ENCODE measurements around the gene CDON.
A peak's percentile ranks its signal among the peaks of the same experiment; 100 is the strongest.
"Not testable (repeated sequence)": the region's sequence is repeated elsewhere in the genome, so short reads cannot be mapped to it uniquely, and the experiment has no call there.

The CDON gene

DNA sequence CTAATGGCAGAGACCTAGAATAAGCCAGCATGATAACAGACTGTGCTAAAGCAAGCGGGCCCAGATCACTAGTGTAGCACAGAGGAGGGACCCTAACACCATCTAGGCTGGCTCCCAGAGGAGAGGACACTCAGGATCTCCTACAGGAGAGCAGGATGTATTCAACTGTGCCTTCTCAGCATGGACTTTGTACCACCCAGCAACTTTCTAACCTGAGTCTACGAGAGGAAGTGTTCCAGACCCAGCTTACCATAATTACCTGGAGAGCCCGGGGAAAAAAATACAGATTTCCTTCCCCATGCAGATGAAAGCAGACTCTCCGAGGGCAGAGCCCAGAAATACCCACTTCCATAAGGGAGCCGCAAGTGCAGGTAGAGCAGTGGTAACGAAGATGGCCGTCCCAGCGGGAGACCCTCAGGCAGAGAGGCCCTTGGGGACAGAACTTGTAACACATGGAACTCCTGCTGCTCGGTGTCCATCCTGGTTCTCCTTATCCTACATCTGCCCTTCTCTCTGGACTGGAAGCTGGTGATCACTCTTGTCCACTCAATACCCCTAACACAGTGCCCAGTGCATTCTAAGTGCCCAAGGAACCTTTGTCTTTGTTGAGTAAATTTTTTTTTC lies 138.2 kb downstream of the CDON start:
- DNase-seq (ENCODE audit: low read depth in 2 of 2) = no peak

DNA sequence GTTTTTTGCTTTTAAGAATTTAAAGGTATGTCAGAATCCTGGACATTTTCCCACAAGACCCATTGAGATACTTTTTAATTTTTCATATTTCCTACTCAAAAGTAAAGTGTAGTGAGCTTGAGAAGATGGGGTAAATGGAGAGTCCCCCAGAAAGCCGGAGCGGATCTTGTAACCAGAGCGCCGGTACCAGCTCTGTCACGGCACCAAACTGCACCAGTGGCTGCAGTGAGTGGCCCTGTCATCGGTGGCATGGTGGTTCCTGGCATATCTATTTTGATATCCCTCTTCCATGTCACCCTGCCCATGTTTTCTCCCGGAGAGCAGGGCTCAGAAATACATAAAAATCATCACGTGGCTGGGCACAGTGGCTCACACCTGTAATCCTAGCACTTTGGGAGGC lies 139.0 kb downstream of the CDON start:
- no peak for DNase-seq (ENCODE audit: low read depth in 2 of 2)

DNA sequence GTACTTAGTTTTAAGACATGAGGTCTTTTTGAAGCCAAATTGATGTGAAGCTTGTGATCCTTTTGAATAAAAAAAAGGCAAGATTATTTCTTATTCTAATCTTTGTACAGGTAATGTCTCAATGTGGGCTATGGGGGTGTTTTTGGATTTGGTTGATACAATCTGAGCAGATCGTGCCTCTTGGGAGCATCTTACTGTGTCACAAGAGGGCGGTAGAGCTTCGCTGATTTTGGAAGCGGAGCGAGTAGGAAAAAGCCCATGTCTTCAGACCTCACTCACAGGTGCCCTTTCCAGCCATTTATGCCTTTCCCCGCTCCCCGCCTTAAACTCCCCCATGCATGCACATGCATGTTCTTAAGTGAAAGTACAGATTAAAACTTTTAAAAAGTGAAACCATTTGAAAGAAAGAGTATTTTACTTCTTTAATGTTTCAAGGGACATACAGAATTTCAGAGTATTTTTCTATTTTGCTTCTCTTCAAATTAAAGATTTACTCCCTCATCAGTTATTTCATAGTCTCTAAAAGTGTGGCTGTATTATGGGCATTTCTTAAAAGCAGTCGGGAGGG lies 139.6 kb downstream of the CDON start:
- peak; percentile 19 to 24 for DNase-seq (ENCODE audit: low read depth in 2 of 2)

DNA sequence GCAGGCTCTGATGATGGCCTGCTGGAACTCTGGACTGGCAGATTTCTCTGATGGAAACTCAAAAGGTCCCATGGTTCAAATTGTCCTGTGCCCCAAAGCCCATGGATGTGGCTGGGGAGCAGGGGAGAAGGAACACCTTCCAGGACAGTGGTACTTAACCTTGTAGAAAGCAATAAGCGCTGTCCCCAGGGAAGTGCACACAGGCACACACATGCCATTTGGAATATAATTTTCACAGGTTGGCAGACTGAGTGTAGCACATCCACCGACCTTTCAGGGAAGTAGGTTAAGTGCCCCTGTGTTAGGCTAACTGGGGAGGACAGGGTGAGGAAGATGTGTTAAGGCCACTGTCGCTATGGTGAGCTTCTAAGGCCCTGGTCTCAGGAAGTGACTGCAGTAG lies 140.5 kb downstream of the CDON start:
- no peak for DNase-seq (ENCODE audit: low read depth in 2 of 2)

DNA sequence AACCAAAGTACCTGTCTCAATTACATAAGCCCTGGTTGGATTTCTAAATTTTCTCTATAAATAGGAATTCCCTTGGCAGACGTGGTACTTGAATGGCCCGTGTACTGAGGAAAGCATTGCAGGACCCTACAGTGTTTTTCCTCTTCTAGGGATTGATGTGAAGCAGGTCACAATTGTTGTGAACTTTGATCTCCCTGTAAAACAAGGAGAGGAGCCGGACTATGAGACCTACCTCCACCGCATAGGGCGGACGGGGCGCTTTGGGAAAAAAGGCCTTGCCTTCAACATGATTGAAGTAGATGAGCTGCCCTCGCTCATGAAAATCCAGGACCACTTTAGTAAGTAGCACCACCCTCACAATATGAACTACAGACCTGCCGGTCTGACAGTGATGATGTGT lies 141.6 kb downstream of the CDON start:
- DNase-seq (ENCODE audit: low read depth in 2 of 2) = no peak

DNA sequence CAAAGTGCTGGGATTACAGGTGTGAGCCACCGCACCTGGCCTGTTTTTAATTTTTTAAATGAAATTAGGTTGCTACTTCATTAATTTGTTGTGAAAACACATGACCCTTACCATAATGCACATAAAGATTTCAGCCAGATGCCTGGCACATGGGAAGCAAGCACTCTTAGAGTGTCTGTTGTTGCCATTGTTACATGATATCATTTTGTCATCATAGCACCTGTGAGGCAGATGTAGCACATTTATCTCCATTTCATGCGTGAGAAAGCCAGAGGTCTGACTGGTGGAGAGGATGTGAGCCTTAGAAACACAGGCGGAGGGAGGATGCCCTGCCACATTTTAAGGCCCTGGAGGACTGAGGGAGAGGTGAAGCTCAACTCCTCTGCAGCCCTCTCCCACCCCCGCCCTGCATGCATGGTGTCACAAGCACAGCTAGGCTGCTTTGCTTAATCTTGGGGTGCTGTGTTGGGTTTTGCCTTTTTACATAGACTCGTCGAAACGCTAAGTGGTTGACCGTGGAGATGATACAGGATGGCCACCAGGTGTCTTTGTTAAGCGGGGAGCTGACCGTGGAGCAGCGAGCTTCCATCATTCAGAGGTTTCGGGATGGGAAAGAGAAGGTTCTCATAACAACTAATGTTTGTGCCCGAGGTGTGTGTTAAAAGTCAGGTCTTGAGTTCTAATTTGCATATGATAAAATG lies 144.4 kb downstream of the CDON start:
- no peak for DNase-seq (ENCODE audit: low read depth in 2 of 2)

DNA sequence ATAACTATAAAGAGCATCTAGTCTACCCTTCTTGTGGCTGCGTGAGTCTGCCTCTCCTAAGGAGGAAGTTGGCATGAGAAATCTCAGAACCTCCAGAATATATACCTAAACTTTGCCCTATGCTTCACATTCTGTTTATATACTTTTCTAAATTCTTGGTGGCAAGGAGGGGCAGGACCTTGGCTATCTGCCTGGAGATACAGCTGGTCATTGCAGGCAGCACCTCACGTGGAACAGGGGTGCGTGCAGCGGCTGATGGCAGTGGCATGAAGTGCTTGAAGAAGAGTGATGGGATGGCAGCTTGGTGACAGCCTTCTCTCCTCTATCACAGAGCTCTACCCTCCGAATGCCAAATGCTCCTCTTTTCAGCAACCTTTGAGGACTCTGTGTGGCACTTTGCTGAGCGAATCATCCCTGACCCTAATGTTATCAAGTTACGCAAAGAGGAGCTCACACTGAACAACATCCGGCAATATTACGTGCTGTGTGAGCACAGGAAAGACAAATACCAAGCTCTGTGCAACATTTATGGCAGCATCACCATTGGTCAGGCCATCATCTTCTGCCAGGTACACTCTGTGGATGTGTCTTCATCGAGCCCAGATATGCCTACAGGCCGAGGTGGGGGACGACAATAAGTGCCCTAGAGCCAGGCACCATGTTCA lies 145.9 kb downstream of the CDON start:
- no peak for DNase-seq (ENCODE audit: low read depth in 2 of 2)

DNA sequence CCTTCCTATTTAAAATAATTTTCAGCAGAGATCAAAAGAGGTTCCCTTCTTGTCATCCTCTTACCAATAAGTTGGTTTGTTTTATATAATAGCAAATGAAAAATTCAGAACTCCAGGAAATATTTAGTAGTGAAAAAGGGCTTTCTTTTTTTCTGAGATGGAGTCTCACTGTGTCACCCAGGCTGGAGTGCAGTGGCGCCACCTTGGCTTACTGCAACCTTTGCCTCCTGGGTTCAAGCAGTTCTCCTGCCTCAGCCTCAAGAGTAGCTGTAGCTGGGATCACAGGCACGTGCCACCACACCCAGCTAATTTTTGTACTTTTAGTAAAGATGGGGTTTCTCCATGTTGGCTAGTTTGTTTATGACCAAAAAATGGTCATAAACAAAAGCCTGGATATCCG lies 148.1 kb downstream of the CDON start:
- DNase-seq (ENCODE audit: low read depth in 2 of 2) = not testable (repeated sequence)

DNA sequence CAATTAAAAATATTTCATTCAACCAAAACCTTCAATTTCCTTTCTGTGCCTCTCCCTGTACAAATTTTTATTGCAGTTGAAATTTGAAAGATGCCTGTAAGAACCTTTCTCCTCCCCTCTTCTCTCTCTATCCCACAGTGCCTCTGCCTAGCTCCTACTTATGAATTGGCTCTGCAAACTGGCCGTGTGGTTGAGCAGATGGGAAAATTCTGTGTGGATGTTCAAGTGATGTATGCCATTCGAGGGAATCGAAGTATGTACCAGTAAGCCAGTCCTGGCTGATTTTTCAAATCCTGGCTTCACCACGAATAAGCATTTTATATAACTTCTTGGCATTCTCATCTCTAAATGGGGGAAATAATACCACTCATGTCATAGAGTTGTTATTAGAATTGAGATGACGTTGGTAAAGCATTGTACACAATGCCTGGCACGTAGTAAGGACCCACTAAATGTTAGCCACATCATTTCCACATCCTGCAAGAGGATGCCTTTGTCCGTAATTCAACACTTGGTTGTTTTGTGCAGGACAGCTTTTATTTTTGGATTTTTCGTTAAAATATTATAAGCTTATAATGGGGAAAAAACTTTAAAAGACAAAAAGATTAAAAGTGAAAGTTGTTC lies 152.3 kb downstream of the CDON start:
- no peak for DNase-seq (ENCODE audit: low read depth in 2 of 2)

Measured in fibroblast of skin of left biceps (primary cell).